ENCODE results near the gene NR3C1.

- TF ChIP-seq POLR2AphosphoS5 (IDR thresholded peaks at IDR 0.05) (no peak), CTCF (IDR thresholded peaks at IDR 0.05) (no peak), POLR2A (IDR thresholded peaks at IDR 0.05) (no peak), EP300 (IDR thresholded peaks at IDR 0.05) (no peak)
Observed at GRCh38 chr5:143397302-143398052, 6.0 kb downstream of the NR3C1 start.

Measured in sigmoid colon (tissue), 4 donors.